HepG2 (cell line): ENCODE data around the gene RCC1. TPM values are rescaled to one million over a fixed set of nuclear protein-coding genes. Genes with fewer than 3 reads are reported as not detected.

Experiments
- ARNTL ChIP-seq: sonication (generic); formaldehyde crosslinking; IDR thresholded peaks from 2 replicates; pipeline ENCODE4 v1.4.0; 2020; ENCODE audit warnings: mild to moderate bottlenecking, missing genetic modification reagents
- BRCA1 ChIP-seq: sonication (generic); formaldehyde crosslinking; IDR thresholded peaks from 2 replicates; pipeline ENCODE4 v1.4.0; 2020; ENCODE audit warnings: missing genetic modification reagents
- CHD2 ChIP-seq: IDR thresholded peaks from 2 replicates; pipeline ENCODE4 v1.6.1; 2011; ENCODE audit warnings: low read depth, low read length, improper control_type of control experiment
- MAFK ChIP-seq, 2 experiments: IDR thresholded peaks in 1 of 2; conservative IDR thresholded peaks in 1 of 2; 2 replicates each; pipeline ENCODE4 v1.6.1; 2011; ENCODE audit warnings: improper control_type of control experiment in 2 of 2, low read length in 2 of 2
- NBN ChIP-seq: fragments of 450-650 bp; conservative IDR thresholded peaks from 2 replicates; pipeline ENCODE4 v1.6.1; 2017
- NFKB2 ChIP-seq: sonication (generic); formaldehyde crosslinking; IDR thresholded peaks from 2 replicates; pipeline ENCODE4 v1.4.0; 2020; ENCODE audit warnings: missing genetic modification reagents, borderline replicate concordance
- NR3C1 ChIP-seq: sonication (generic); formaldehyde crosslinking; IDR thresholded peaks from 2 replicates; pipeline ENCODE4 v1.4.0; 2020; ENCODE audit warnings: missing genetic modification reagents
- PAX8 ChIP-seq: sonication (generic); formaldehyde crosslinking; IDR thresholded peaks from 2 replicates; pipeline ENCODE4 v1.8.0; 2022; ENCODE audit warnings: mild to moderate bottlenecking, missing genetic modification reagents, borderline replicate concordance
- REXO4 ChIP-seq: sonication (generic); formaldehyde crosslinking; IDR thresholded peaks from 2 replicates; pipeline ENCODE4 v1.8.0; 2022; ENCODE audit warnings: missing genetic modification reagents, mild to moderate bottlenecking, borderline replicate concordance
- SIN3A ChIP-seq: IDR thresholded peaks from 2 replicates; pipeline ENCODE4 v1.6.1; 2011; ENCODE audit warnings: low read depth, mild to moderate bottlenecking, control low read depth, low read length, borderline replicate concordance
- SP5 ChIP-seq: IDR thresholded peaks from 2 replicates; pipeline ENCODE4 v1.6.1; 2016; ENCODE audit warnings: low read depth, borderline replicate concordance
- SRSF9 ChIP-seq: fragments of 200-400 bp; formaldehyde crosslinking; IDR thresholded peaks from 2 replicates; pipeline ENCODE4 v1.6.1; 2018; ENCODE audit warnings: borderline replicate concordance, mild to moderate bottlenecking, low read depth, low read length; ENCODE audit not compliant: insufficient read depth, poor library complexity, severe bottlenecking
- TAF1 ChIP-seq: sonication (generic); formaldehyde crosslinking; IDR thresholded peaks from 2 replicates; pipeline ENCODE4 v1.4.0; 2020; ENCODE audit warnings: missing genetic modification reagents
- ZEB1 ChIP-seq: IDR thresholded peaks from 2 replicates; pipeline ENCODE4 v1.6.1; 2012; ENCODE audit warnings: mild to moderate bottlenecking, low read depth, inconsistent platforms; ENCODE audit not compliant: insufficient replicate concordance
- ZNF557 ChIP-seq: sonication (generic); formaldehyde crosslinking; IDR thresholded peaks from 2 replicates; pipeline ENCODE4 v1.4.0; 2020; ENCODE audit warnings: missing genetic modification reagents
- ZNF652 ChIP-seq: IDR thresholded peaks from 2 replicates; pipeline ENCODE4 v1.6.1; 2016; ENCODE audit warnings: low read depth, borderline replicate concordance
- ZNF720 ChIP-seq: sonication (generic); formaldehyde crosslinking; IDR thresholded peaks from 2 replicates; pipeline ENCODE4 v1.4.0; 2020; ENCODE audit warnings: missing genetic modification reagents
- ZNF850 ChIP-seq: sonication (generic); formaldehyde crosslinking; conservative IDR thresholded peaks from 2 replicates; pipeline ENCODE4 v1.9.0; 2021; ENCODE audit warnings: mild to moderate bottlenecking, missing genetic modification reagents
- polyA plus RNA-seq, 8 experiments: library from polyadenylated mRNA; depleted of rRNA in 3 of 8; stranded (reverse) in 7 of 8; unstranded in 1 of 8; fragments of >200 nt; fragmentation: Illumina TruSeq in 4 of 8; extraction: Trizol in 4 of 8; gene quantifications; 2 replicates each; pipeline versions ENCODE4 v1.2.1 to v1.2.3, GENCODE V29; 2011 to 2016; ENCODE audit warnings: low read depth in 4 of 8, missing spikeins in 1 of 8, mixed read lengths in 1 of 8; ENCODE audit not compliant: insufficient read depth in 1 of 8
- total RNA-seq, 5 experiments: library from RNA; depleted of rRNA; stranded (reverse); fragments of >200 nt; fragmentation: Illumina TruSeq; extraction: Trizol; gene quantifications; 2 replicates each; pipeline ENCODE4 v1.2.3, GENCODE V29; 2016; ENCODE audit warnings: low read depth in 1 of 5
- TF ChIP-seq, protein P1 (sequence below): sonication (generic); formaldehyde crosslinking; IDR thresholded peaks from 2 replicates; pipeline ENCODE4 v1.5.0; 2020; ENCODE audit warnings: mild to moderate bottlenecking, missing genetic modification reagents, borderline replicate concordance
- TF ChIP-seq, protein P2 (sequence below): sonication (generic); formaldehyde crosslinking; IDR thresholded peaks from 2 replicates; pipeline ENCODE4 v1.9.0; 2022; ENCODE audit warnings: missing genetic modification reagents, mild to moderate bottlenecking, borderline replicate concordance
- TF ChIP-seq, protein P3 (sequence below): IDR thresholded peaks from 2 replicates; pipeline ENCODE4 v1.6.1; 2016; ENCODE audit warnings: low read depth, control low read depth
- TF ChIP-seq, protein P4 (sequence below): sonication (generic); formaldehyde crosslinking; IDR thresholded peaks from 2 replicates; pipeline ENCODE4 v1.4.0; 2020; ENCODE audit warnings: missing genetic modification reagents
- TF ChIP-seq, protein P5 (sequence below): sonication (generic); IDR thresholded peaks from 2 replicates; pipeline ENCODE4 v1.6.1; 2016; ENCODE audit warnings: low read depth, borderline replicate concordance

RCC1 gene
- total and polyA plus RNA-seq, 2 of the 13 experiments (the other 11 are each of a cell fraction or from before 2014, with no cell fraction given) = 47.2 to 80.8 TPM

DNA sequence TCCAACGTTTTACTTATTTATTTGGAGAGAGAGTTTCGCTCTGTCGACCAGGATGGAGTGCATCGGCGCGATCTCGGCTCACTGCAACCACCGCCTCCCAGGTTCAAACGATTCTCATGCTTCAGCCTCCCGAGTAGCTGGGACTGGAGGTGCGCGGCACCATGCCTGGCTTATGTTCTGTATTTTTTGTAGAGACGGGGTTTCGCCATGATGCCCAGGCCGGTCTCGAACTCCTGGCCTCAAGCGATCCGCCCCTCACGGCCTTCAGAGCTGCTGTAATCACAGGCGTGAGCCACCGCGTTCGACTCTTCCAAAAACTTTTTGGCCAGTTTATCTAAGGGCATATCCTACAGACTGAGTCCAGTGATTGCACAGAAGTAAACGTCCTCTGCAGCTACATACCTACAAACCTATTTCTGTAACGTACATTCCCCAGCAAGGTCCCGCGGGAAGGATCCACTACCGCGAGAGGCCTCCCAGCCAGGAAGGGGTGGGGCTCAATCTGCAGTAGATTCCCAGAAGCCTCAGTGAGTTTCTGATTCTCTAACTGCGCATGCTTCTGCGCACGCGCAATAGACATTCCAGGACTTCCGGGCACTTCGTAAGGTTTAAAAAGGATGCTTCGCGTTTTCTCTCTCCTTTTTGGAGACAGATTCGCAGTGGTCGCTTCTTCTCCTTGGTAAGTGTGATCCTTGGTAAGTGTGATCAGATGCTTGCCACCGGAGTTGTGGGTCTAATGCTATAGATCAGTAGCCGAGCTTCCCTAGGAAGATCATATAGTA, at the start of gene RCC1 (continued):
- TF ChIP-seq, protein P1, sequence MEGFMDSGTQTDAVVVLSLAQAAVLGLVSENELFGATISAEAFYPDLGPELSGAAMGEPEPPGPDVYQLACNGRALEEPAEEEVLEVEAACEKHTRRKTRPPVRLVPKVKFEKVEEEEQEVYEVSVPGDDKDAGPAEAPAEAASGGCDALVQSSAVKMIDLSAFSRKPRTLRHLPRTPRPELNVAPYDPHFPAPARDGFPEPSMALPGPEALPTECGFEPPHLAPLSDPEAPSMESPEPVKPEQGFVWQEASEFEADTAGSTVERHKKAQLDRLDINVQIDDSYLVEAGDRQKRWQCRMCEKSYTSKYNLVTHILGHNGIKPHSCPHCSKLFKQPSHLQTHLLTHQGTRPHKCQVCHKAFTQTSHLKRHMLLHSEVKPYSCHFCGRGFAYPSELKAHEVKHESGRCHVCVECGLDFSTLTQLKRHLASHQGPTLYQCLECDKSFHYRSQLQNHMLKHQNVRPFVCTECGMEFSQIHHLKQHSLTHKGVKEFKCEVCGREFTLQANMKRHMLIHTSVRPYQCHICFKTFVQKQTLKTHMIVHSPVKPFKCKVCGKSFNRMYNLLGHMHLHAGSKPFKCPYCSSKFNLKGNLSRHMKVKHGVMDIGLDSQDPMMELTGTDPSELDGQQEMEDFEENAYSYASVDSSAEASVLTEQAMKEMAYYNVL (CRISPR knock-in tag) = no peak; the same call in 1 of the 2 replicates
- TF ChIP-seq NR3C1 (CRISPR knock-in tag) = no peak
- TF ChIP-seq SRSF9 = no peak
- TF ChIP-seq PAX8 = no peak
- TF ChIP-seq ARNTL (CRISPR knock-in tag) = no peak
- no peak for TF ChIP-seq ZNF850 (CRISPR knock-in tag)
- peak; percentile 98 for TF ChIP-seq CHD2
- TF ChIP-seq NFKB2 = peak; percentile 53; the same call in 1 of the 2 replicates
- no peak for TF ChIP-seq ZNF652 (CRISPR knock-in tag)
- TF ChIP-seq, protein P2, sequence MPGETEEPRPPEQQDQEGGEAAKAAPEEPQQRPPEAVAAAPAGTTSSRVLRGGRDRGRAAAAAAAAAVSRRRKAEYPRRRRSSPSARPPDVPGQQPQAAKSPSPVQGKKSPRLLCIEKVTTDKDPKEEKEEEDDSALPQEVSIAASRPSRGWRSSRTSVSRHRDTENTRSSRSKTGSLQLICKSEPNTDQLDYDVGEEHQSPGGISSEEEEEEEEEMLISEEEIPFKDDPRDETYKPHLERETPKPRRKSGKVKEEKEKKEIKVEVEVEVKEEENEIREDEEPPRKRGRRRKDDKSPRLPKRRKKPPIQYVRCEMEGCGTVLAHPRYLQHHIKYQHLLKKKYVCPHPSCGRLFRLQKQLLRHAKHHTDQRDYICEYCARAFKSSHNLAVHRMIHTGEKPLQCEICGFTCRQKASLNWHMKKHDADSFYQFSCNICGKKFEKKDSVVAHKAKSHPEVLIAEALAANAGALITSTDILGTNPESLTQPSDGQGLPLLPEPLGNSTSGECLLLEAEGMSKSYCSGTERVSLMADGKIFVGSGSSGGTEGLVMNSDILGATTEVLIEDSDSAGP (CRISPR knock-in tag) = peak; percentile 50; the same call in 1 of the 2 replicates
- no peak for TF ChIP-seq MAFK (conservative IDR thresholded peaks at IDR 0.05 in 1 of 2, IDR thresholded peaks at IDR 0.05 in 1 of 2; ENCODE audit: low read length in 2 of 2)
- 0 out of 2 replicates have a peak, but pooled peaks have one; percentile 4 for TF ChIP-seq SIN3A
- TF ChIP-seq TAF1 (CRISPR knock-in tag) = peak; percentile 96
- TF ChIP-seq ZEB1 = peak; percentile 66
- no peak for TF ChIP-seq REXO4 (CRISPR knock-in tag)
- no peak for TF ChIP-seq BRCA1 (CRISPR knock-in tag)
- TF ChIP-seq SP5 = peak; percentile 60; the same call in 1 of the 2 replicates
- TF ChIP-seq, protein P3, sequence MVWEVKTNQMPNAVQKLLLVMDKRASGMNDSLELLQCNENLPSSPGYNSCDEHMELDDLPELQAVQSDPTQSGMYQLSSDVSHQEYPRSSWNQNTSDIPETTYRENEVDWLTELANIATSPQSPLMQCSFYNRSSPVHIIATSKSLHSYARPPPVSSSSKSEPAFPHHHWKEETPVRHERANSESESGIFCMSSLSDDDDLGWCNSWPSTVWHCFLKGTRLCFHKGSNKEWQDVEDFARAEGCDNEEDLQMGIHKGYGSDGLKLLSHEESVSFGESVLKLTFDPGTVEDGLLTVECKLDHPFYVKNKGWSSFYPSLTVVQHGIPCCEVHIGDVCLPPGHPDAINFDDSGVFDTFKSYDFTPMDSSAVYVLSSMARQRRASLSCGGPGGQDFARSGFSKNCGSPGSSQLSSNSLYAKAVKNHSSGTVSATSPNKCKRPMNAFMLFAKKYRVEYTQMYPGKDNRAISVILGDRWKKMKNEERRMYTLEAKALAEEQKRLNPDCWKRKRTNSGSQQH (CRISPR knock-in tag) = peak; percentile 61; the same call in 1 of the 2 replicates
- TF ChIP-seq, protein P4, sequence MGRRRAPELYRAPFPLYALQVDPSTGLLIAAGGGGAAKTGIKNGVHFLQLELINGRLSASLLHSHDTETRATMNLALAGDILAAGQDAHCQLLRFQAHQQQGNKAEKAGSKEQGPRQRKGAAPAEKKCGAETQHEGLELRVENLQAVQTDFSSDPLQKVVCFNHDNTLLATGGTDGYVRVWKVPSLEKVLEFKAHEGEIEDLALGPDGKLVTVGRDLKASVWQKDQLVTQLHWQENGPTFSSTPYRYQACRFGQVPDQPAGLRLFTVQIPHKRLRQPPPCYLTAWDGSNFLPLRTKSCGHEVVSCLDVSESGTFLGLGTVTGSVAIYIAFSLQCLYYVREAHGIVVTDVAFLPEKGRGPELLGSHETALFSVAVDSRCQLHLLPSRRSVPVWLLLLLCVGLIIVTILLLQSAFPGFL = no peak
- no peak for TF ChIP-seq ZNF720 (CRISPR knock-in tag)
- TF ChIP-seq ZNF557 (CRISPR knock-in tag) = no peak
- TF ChIP-seq, protein P5, sequence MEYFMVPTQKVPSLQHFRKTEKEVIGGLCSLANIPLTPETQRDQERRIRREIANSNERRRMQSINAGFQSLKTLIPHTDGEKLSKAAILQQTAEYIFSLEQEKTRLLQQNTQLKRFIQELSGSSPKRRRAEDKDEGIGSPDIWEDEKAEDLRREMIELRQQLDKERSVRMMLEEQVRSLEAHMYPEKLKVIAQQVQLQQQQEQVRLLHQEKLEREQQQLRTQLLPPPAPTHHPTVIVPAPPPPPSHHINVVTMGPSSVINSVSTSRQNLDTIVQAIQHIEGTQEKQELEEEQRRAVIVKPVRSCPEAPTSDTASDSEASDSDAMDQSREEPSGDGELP = peak; percentile 6; the same call in 1 of the 2 replicates
- no peak for TF ChIP-seq NBN
